ENCODE measurements around the gene MMP20.

MMP20 gene

GRCh38 chr11:102625177-102625576 is at the start of gene MMP20:
Gene MMP20 (minus strand): TSS chr11:102625332. CDS start chr11:102625319, 13 bp downstream.
- no peaks in the 10 kb centered on the region for H3K9me3 ChIP-seq (ENCODE audit: severe bottlenecking)
- H3K36me3 ChIP-seq = no peaks in the 10 kb centered on the region
- no peak within 1 kb of the TSS for H3K27ac ChIP-seq
- no peak within 1 kb of the TSS for H3K4me3 ChIP-seq (ENCODE audit: low read depth, low read length)
- H3K27me3 ChIP-seq (ENCODE audit: insufficient read depth, low read depth, severe bottlenecking) = no peaks in the 10 kb centered on the region
- no peak for TF ChIP-seq CTCF (IDR thresholded peaks at IDR 0.05; ENCODE audit: low read depth, low read length)
- DNase-seq = no peak

- TF ChIP-seq CTCF (IDR thresholded peaks at IDR 0.05; ENCODE audit: low read depth, low read length) = no peak
Measured at GRCh38 chr11:102669664-102670063, 44.5 kb upstream of the MMP20 start.

GRCh38 chr11:102666331-102666957 is 41.3 kb upstream of the MMP20 start:
- DNase-seq = peak; percentile 24
- H3K9me3 ChIP-seq (ENCODE audit: severe bottlenecking) = no peaks in the 10 kb centered on the region
- H3K36me3 ChIP-seq = no peaks in the 10 kb centered on the region
- peak; percentile 62 for TF ChIP-seq CTCF (IDR thresholded peaks at IDR 0.05; ENCODE audit: low read depth, low read length)
- H3K27ac ChIP-seq = no peak overlapping the region
- H3K4me3 ChIP-seq (ENCODE audit: low read depth, low read length) = no peak overlapping the region
- H3K27me3 ChIP-seq (ENCODE audit: insufficient read depth, low read depth, severe bottlenecking) = no peaks in the 10 kb centered on the region

More at GRCh38 chr11:102669664-102670063, 44.5 kb upstream of the MMP20 start:
- no peaks in the 10 kb centered on the region for H3K27me3 ChIP-seq (ENCODE audit: insufficient read depth, low read depth, severe bottlenecking)
- no peak overlapping the region for H3K27ac ChIP-seq
- no peak for DNase-seq
- H3K36me3 ChIP-seq = no peaks in the 10 kb centered on the region
- H3K4me3 ChIP-seq (ENCODE audit: low read depth, low read length) = no peak overlapping the region
- H3K9me3 ChIP-seq (ENCODE audit: severe bottlenecking) = no peaks in the 10 kb centered on the region

GRCh38 chr11:102664001-102664752 is 39.0 kb upstream of the MMP20 start:
- H3K27ac ChIP-seq = no peak overlapping the region

GRCh38 chr11:102662607-102663006 is 37.5 kb upstream of the MMP20 start:
- Histone ChIP-seq H3K27ac (no peak overlapping the region), H3K9me3 (ENCODE audit: severe bottlenecking) (no peaks in the 10 kb centered on the region), H3K4me3 (ENCODE audit: low read depth, low read length) (no peak overlapping the region), H3K27me3 (ENCODE audit: insufficient read depth, low read depth, severe bottlenecking) (no peaks in the 10 kb centered on the region), H3K36me3 (no peaks in the 10 kb centered on the region)
- DNase-seq = no peak
- no peak for TF ChIP-seq CTCF (IDR thresholded peaks at IDR 0.05; ENCODE audit: low read depth, low read length)

More at GRCh38 chr11:102664001-102664752, 39.0 kb upstream of the MMP20 start:
- peak; percentile 38; the same call in 1 of the 2 replicates for TF ChIP-seq CTCF (IDR thresholded peaks at IDR 0.05; ENCODE audit: low read depth, low read length)
- Histone ChIP-seq H3K36me3 (no peaks in the 10 kb centered on the region), H3K27me3 (ENCODE audit: insufficient read depth, low read depth, severe bottlenecking) (no peaks in the 10 kb centered on the region), H3K9me3 (ENCODE audit: severe bottlenecking) (no peaks in the 10 kb centered on the region), H3K4me3 (ENCODE audit: low read depth, low read length) (no peak overlapping the region)
- peak; percentile 16 for DNase-seq
